Activated CD8-positive, alpha-beta memory T cell treated with anti-CD3 and anti-CD28 coated beads for 4 hours (primary cell): ENCODE results near the gene GRIK3.
"Not testable (repeated sequence)": the region's sequence is repeated elsewhere in the genome, so short reads cannot be mapped to it uniquely, and the experiment has no call there.

Experiments
- DNase-seq, 2 donors: peaks; one replicate each; pipeline ENCODE4 v3.0.0-alpha.2; 2020; ENCODE audit warnings: low read depth in 2 of 2

GRIK3 gene

DNA sequence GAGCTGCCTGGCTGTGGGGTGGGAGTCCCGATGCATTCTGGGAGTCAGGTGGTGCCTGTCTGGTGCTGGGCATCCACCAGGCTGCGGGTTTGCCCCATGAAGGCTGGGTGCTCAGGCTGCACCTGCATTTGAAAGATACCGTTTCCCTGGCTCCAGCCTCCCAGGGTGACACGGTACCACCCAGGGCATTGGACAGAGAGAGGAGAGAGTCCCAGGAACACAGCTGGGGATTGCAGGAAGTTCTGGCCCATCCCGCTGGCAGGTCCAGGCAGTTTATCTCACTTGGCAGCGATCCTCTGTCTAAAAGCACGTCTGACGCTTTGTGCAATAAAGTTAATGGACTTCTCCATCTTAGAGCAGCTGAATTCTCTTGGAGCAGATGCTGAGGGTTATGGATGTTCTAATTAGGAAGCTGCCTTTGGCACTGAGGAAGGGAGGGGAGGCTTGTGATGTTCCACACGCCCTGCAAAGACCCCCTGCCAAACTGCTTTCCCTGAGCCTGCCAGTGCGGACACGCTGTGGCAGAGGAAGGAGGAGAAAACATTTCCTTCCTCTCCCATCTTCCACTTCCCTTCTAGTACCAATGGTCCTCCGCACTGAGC, 246.9 kb downstream of the GRIK3 start:
- DNase-seq = no peak

DNA sequence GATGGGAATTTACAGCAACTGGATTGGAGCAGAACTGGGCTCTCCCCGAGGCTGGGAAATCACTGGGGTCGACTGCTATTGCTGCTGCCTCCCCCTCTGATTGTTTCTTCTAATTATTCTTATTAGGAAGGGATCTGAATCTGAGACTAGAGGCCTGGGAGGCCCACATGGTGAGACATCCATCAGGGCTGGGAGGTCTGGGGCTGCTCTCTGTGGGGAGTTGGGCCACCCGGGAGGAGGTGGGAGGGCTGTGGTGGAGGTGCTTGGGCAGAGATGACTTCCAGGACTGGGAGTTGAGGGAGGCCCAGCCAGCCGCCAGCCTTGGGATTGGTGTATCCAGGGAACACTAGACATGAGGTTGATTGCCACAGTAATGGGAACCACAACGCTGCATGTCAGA, 247.9 kb downstream of the GRIK3 start:
- DNase-seq = no peak

GRCh38 chr1:36784147-36784859, 250.0 kb downstream of the GRIK3 start:
- DNase-seq = no peak

DNA sequence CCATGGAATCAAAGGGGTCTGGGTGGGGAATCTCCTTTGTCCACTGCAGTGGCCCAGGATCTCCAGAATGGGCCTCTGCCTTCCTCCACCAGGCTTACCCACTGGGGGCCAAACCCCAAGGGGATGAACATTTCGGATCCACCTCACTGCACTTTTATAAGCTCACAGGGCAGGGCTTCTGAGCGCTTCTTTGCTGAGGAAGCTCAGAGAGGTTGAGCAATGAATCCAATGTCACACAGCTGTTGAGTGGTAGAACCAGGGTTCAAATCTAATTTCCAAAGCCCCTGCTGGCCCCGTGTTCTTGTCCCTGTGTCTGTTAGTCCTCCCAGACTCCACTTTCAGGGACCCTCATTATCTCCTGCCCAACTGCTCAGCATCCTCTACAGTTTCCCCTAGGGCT, 250.8 kb downstream of the GRIK3 start:
- DNase-seq = no peak

DNA sequence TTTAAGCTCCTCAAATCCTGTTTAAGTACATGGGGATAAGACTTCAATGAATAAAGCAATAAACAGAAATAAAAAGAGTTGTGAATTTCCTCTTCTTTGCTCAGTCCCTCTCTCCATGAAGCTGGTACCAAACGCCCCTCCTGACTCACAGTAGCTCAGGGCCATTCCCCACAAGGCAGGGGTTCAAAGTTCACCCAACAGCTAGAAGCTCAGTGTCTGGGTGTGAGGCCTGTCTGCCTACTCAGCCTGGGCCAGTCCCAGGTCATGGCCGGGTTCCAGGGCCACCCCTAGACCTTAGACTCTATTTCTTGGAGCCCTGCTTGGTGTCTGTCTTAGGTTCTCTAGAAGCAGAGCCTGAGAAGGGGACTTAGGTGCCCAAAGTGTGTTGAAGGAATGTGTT, 251.5 kb downstream of the GRIK3 start:
- no peak for DNase-seq

DNA sequence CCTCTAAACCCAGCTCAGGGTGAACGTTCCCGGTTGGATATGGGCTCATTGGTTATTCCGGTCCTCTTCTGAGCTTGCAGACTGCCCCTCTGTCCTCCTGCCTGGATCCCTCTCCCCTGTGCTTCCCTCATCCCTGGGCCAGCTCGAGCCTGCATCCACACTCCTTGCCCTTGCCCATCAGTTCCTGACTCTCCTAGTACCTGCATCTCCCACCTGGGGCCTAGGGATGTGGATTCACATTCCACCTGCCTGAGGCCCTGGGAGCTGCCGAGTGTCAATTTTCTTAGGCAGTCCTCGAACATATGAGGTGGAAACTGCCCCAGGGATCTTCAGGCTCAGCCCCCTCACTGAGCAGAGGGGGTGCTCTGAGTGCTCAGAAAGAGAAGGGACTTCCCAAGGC, 252.2 kb downstream of the GRIK3 start:
- no peak for DNase-seq

DNA sequence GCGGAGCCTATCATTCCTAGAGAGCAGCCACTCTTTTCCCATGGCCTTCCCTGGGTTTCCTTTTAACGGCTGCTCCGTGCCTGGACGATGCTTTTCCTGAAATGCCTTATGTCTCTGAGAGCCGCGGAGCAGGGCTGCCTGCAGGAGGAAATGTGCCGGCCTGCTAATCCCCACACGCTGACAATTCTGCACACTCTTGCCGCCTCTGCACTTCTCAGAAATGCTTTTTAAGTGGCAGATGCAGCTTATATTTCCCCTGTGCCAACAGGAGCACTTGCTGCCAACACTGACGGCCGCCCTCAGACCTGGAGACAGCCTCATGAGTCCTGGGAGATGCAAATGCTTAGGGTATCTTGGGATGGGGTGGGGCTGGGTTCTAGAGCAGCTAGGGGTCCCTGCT, 253.2 kb downstream of the GRIK3 start:
- DNase-seq = no peak

- no peak for DNase-seq
Observed at GRCh38 chr1:36778740-36779139, 255.6 kb downstream of the GRIK3 start.

GRCh38 chr1:36776948-36777831, 257.1 kb downstream of the GRIK3 start:
- DNase-seq = no peak

GRCh38 chr1:36776256-36776655, 258.1 kb downstream of the GRIK3 start:
- DNase-seq = no peak

DNA sequence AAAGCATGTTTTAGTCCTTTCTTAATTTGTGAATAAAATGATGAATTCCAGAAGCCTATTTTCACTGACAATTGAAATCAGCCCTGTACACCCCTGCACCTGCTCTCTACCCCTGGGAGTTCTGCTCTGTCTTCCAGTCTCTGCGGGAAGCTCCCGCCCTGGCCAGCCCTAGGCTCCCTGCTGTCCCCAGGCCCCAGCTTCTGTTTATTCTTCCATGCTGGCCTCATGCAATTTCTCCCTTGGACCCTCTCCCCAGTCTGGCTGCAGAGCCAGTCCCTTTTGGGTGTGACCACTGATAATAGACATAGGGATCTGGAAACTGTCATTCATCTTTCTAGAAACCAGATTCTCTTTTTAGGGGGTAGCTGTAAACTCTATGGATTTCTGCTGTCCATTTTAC, 258.6 kb downstream of the GRIK3 start:
- DNase-seq = no peak

DNA sequence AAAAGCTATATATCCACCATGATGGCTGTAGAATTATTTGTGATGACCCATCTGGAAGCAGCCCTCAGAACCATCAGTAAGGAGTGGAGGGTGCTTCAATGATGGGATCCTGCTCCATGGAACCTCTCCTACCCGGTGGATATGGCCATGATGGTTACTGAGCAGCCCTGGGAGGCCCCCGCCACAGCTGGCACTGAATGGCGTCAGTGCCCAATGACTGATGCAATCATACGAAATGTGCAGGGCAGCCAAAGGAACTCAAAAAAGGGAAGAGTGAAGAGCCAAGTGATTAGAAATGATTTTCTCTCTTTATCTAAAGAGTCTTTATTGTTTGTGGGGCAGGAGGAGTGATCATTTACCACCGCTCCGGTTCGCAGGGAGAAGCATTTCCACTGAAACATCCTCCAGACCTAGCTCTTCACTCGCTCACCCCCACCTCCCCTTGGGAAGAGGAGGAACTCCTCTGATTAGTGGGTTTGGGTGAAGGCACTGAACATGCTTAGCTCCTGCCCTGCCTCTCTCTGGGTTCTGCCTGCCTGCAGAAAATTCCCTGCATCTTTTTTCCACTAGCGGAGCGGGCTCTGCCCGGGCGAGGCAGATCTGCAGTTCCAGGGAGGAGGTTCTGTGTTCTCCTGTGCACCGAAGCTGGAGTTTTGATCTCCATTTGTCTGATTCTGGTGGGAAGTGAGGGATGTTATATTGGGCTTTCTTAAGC, 260.3 kb downstream of the GRIK3 start:
- DNase-seq = no peak

GRCh38 chr1:36772647-36773495, 261.4 kb downstream of the GRIK3 start:
- DNase-seq = no peak

DNA sequence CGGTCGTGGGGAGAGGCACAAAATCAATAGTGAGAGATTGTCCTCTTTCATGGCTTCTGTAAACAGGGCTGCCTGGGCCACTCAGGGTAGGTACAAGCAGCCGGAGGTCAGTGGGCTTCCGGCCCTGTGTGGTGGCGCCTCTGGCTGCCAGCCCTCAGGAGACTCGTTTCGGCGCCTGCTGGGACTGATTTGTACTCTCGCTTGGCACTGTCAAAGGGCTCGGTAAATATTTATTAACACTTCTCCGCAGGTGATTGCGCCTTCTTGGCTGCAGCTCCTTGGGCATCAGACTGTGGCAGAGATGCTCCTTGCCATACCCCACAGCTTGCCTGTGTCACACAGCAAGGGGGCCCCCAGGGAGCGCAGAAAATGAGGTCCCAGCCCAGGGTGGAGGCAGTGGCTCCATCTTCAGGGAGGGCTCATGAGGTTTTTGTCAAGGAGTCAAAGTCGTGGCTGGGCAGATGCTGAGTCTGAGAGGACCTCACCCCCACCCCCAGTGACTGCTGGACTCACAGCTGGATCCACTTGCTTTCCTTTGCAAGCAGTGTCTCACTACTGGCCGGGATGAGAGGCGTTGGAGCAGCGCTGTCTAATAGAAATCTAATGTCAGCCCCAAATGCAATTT, 262.5 kb downstream of the GRIK3 start:
- DNase-seq = no peak

- no peak for DNase-seq
Observed at GRCh38 chr1:36771240-36771639, 263.1 kb downstream of the GRIK3 start.

DNA sequence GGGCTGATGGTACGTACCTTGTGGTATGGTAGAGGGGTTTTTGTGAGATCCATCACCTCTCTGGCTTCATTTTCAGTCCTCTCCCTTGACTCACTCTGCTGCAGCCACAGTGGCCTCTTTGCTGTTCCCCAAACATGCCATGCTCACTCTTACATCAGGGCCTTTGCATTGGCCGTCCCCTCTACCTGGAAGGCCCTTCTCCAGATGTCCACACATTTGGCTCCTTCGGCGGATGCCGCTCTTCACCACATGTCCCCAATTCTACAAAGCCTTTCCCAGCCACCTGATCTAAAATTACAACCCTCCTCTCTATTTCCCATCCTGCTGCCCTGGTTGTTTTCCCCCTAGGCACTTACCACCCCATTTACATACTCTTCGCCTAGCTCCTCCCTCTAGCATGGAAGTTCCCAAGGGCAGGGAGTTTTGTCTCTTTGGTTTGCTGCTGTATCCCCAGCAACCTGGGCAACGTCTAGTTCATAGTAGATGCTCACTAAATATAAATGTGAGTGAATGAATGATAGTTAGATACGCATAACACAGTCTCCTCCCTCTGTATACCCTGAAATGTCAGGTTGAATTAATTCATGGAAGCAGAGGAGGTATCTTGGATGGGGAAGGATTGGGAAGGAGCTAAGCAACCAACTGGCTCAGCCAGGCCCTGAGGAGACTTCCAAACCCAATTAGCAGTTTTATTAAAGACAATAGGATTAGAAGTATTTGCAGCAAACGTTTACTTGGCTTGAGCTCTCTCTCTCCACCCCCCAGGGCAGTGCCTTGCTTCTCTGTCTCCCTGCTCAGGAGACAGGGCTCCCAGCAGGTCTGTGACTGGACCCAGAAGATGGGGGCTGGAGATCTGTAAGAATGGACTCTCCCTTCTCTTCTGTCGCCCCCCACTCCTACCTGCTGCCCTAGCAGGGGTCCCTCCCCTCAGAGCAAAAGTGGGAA, 264.2 kb downstream of the GRIK3 start:
- no peak for DNase-seq

DNA sequence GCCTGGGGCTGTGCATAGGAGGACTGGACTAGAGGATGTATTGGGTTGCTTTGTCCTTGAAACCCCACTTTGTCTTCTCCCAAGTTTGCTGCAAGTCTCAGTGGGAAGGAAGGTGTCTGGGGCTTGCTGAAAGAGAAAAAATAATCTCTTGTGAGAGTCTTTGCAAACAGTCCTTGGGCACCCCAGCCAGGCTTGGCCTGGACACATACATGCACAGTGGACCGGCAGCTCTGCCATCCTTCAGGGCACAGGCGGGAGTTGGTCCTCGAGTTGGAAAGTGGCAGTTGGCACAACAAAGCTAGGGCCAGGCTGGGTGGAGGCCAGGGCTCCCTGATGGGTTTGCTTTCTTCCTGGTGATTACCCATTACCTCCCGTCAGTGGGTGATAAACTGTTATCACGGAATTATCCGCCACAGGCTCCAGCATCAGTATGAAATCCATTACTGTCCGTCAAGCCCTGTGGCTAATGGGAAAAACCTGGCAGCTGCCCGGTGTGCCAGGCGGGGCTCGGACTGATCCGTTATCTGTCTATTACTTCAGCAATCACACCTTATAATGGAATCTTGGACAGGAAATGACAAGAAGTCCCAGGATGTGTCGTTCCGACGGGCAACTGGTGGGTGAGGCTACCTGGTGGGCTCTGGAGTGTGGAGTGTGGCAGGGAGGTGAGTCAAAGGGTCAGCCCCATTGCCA, 265.7 kb downstream of the GRIK3 start:
- DNase-seq = no peak

GRCh38 chr1:36767429-36767828, 266.9 kb downstream of the GRIK3 start:
- DNase-seq = not testable (repeated sequence)

- no peak for DNase-seq
Observed at GRCh38 chr1:36766481-36766880, 267.8 kb downstream of the GRIK3 start.
